ENCODE results near the gene PAOX. TPM values are rescaled to one million over a fixed set of nuclear protein-coding genes. Genes with fewer than 3 reads are reported as not detected.
"Not testable (repeated sequence)": the region's sequence is repeated elsewhere in the genome, so short reads cannot be mapped to it uniquely, and the experiment has no call there.

Gene PAOX
- total and polyA plus RNA-seq, 7 donors: 2.4 to 5.2 (median 3.5) TPM

DNA sequence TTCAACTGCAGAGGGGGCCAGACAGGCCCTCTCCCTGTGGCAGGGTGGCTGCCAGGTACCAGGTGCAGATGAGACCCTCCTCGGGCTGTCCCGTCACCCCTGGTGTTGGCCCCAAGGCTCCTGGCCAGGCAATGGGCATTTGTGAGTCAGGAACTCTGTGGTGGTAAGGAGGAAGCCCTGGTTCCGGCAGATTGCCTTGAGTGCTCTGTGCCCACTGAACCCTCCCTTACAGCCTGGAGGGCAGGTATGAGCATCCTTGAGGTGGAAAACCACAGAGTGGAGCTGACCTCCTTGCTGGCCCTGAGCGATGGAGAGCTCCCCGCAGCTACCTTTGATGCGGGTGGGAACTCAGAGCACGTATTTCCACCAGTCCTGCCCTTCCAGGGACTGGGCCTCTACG is 2.0 kb downstream of the PAOX start:
- Histone ChIP-seq H3K9me3 (no peaks in the 10 kb centered on the region), H3K36me3 (ENCODE audit: insufficient read depth in 1 of 2, low read depth in 1 of 2) (peaks cover 0 to 30% of the 10 kb centered on the region in 2 donors), H3K27me3 (ENCODE audit: insufficient read depth in 3 of 3, low read length in 2 of 3) (no peaks in the 10 kb centered on the region), H3K4me1 (peaks cover 7% of the 10 kb centered on the region), H3K4me3 (no peak overlapping the region), H3K27ac (no peak overlapping the region)
- TF ChIP-seq, protein P1, sequence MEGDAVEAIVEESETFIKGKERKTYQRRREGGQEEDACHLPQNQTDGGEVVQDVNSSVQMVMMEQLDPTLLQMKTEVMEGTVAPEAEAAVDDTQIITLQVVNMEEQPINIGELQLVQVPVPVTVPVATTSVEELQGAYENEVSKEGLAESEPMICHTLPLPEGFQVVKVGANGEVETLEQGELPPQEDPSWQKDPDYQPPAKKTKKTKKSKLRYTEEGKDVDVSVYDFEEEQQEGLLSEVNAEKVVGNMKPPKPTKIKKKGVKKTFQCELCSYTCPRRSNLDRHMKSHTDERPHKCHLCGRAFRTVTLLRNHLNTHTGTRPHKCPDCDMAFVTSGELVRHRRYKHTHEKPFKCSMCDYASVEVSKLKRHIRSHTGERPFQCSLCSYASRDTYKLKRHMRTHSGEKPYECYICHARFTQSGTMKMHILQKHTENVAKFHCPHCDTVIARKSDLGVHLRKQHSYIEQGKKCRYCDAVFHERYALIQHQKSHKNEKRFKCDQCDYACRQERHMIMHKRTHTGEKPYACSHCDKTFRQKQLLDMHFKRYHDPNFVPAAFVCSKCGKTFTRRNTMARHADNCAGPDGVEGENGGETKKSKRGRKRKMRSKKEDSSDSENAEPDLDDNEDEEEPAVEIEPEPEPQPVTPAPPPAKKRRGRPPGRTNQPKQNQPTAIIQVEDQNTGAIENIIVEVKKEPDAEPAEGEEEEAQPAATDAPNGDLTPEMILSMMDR (IDR thresholded peaks at IDR 0.05): no peak
- intact Hi-C loops (cut with DNase I): no loop called here
- WGBS, 3 donors: 91 to 95% (median 92%) methylated on average over 8 of the region's 8 CpGs
- ATAC-seq: no peak
- no peak for DNase-seq

DNA sequence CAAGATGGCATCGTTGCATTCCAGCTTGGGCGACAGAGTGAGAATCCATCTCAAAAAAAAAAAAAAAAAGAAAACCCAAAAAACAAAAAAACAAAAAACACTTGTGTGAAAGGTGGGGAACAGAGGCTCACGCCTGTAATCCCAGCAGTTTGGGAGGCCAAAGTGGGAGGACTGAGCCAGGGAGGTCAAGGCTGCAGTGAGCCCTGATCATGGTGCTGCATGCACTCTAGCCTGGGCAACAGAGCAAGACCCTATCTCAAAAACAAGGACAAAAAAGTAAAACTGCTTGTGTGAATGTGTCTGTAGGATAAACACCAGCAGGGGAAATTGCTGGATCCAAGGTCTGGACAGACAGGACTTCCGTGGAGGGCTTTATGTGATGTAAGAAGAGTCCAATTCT is 4.5 kb downstream of the PAOX start:
- Histone ChIP-seq H3K9me3 (no peaks in the 10 kb centered on the region), H3K36me3 (ENCODE audit: insufficient read depth in 1 of 2, low read depth in 1 of 2) (peaks cover 0 to 30% of the 10 kb centered on the region in 2 donors), H3K27ac (no peak overlapping the region), H3K4me1 (peaks cover 7% of the 10 kb centered on the region), H3K27me3 (ENCODE audit: insufficient read depth in 3 of 3, low read length in 2 of 3) (no peaks in the 10 kb centered on the region), H3K4me3 (no peak overlapping the region)
- TF ChIP-seq, protein P1 (IDR thresholded peaks at IDR 0.05): no peak
- DNase-seq: no peak
- ATAC-seq: no peak
- intact Hi-C loops (cut with DNase I): no loop called here
- 93 to 96% (median 95%) methylated on average over 4 of the region's 4 CpGs for WGBS, 3 donors

DNA sequence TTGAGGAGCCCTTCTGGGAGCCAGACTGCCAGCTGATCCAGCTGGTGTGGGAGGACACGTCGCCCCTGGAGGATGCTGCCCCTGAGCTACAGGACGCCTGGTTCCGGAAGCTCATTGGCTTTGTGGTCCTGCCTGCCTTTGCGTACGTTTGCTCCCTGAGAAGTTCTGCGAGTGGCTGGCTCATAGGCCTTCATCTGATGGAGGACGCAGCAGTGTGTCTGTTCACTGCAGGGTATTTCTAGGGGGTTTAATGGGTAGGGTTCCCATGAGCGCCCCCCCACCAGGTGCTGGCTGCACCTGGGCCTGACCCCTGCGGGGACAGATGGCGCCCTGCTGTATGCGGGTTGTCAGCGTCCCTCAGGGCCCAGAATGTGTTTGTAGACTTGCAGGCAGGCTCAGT is 5.0 kb downstream of the PAOX start:
- Histone ChIP-seq H3K27ac (no peak overlapping the region), H3K36me3 (ENCODE audit: insufficient read depth in 1 of 2, low read depth in 1 of 2) (peaks cover 0 to 30% of the 10 kb centered on the region in 2 donors), H3K4me3 (no peak overlapping the region), H3K9me3 (no peaks in the 10 kb centered on the region), H3K4me1 (peaks cover 7% of the 10 kb centered on the region), H3K27me3 (ENCODE audit: insufficient read depth in 3 of 3, low read length in 2 of 3) (no peaks in the 10 kb centered on the region)
- DNase-seq (no peak), ATAC-seq (no peak)
- intact Hi-C loops (cut with DNase I): no loop called here
- 93 to 94% (median 94%) methylated on average over 13 of the region's 13 CpGs for WGBS, 3 donors
- TF ChIP-seq, protein P1 (IDR thresholded peaks at IDR 0.05): no peak

DNA sequence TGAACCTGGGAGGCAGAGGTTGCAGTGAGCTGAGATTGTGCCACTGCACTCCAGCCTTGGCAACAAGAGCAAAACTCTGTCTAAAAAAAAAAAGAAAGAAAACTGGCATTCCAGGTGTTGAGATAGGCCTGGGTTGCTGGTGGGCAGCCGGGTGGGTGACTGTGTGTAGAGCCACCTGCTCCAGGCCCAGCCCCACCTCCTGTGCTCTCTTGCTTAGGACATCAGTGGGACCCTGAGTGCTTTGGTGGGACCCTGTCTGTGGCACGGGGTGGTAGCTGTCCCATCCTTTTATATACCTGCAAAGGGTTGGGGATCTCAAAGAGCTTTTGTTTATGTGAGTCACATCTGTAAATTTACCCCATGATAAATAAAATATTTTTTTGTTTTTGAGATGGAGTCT is 6.2 kb downstream of the PAOX start:
- no peaks in the 10 kb centered on the region for H3K27me3 ChIP-seq (ENCODE audit: insufficient read depth in 3 of 3, low read length in 2 of 3)
- peaks cover 0 to 30% of the 10 kb centered on the region in 2 donors for H3K36me3 ChIP-seq (ENCODE audit: insufficient read depth in 1 of 2, low read depth in 1 of 2)
- H3K27ac ChIP-seq: no peak overlapping the region
- H3K9me3 ChIP-seq: no peaks in the 10 kb centered on the region
- ATAC-seq: no peak
- 88% methylated on average over 2 of the region's 2 CpGs for WGBS, 3 donors
- DNase-seq: no peak
- H3K4me1 ChIP-seq: no peaks in the 10 kb centered on the region
- intact Hi-C loops (cut with DNase I): no loop called here
- no peak overlapping the region for H3K4me3 ChIP-seq
- TF ChIP-seq, protein P1 (IDR thresholded peaks at IDR 0.05): no peak

DNA sequence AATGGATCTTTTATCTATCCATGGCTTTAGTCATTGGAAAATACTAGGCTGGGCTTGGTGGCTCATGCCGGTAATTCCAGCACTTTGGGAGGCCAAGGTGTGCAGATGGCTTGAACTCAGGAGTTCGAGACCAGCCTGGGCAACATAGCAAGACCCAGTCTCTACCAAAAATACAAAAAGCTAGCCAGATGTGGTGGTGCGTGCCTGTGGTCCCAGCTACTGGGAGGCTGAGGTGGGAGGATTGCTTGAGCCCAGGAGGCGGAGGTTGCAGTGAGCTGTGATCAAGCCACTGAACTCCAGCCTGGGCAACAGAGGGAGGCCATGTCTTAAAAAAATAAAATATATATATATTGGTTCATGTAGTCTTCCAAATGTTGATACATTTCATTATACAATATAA is 7.9 kb downstream of the PAOX start:
- DNase-seq; H3K4me3 ChIP-seq; ATAC-seq; H3K27me3 ChIP-seq (ENCODE audit: insufficient read depth in 3 of 3, low read length in 2 of 3); H3K27ac ChIP-seq; H3K9me3 ChIP-seq; H3K4me1 ChIP-seq; intact Hi-C loops (cut with DNase I): not testable (repeated sequence)
- peaks cover 0 to 28% of the 10 kb centered on the region in 2 donors for H3K36me3 ChIP-seq (ENCODE audit: insufficient read depth in 1 of 2, low read depth in 1 of 2)
- WGBS, 3 donors: 95 to 100% (median 98%) methylated on average over 4 of the region's 4 CpGs

Data from psoas muscle (tissue), 8 donors.